Measurements from ENCODE around the gene TPP2.

DNA sequence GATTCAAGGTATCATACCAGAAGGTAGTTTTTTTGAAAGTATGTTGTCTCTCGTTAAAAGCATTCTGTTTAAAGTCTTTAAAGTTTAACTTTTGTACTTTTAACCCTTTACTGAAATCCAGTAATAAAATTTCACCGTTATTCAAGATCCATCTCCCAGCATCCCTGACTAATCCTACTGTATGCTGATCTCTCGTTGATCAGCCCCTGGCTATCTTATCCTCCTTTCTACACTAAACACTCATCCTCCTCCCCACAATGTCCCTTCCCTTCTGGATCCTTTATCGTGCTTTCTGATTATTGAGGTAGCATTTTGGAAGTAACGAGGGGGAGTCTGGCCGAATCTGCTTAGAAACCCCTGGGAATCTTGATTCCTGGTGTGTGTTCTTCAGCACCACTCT lies 1.3 kb downstream of the TPP2 start:
- no peak for TF ChIP-seq POLR2AphosphoS5 (IDR thresholded peaks at IDR 0.05; ENCODE audit: low read depth, low read length)
- no peak for TF ChIP-seq POLR2A (IDR thresholded peaks at IDR 0.05; ENCODE audit: low read depth, low read length)

Data from GM12892 (cell line).